OCI-LY7 (cell line): Measurements from ENCODE around the gene HLA-DPA1.

ENCODE experiments used
- EZH2phosphoT487 ChIP-seq: fragments of 200-600 bp; sonication (generic); IDR thresholded peaks from 2 replicates; pipeline ENCODE4 v1.6.1; 2018; ENCODE audit warnings: low read depth, borderline replicate concordance, mild to moderate bottlenecking, mixed run types, antibody characterized with exemption, low read length, moderate library complexity, mixed read lengths
- TF ChIP-seq, protein P1 (sequence below): fragments of 200-600 bp; sonication (generic); conservative IDR thresholded peaks from 2 replicates; pipeline ENCODE4 v1.5.1; 2014; ENCODE audit warnings: mild to moderate bottlenecking, antibody characterized with exemption, low read length, moderate library complexity, mixed read lengths

- no peak for TF ChIP-seq EZH2phosphoT487
- TF ChIP-seq, protein P1, sequence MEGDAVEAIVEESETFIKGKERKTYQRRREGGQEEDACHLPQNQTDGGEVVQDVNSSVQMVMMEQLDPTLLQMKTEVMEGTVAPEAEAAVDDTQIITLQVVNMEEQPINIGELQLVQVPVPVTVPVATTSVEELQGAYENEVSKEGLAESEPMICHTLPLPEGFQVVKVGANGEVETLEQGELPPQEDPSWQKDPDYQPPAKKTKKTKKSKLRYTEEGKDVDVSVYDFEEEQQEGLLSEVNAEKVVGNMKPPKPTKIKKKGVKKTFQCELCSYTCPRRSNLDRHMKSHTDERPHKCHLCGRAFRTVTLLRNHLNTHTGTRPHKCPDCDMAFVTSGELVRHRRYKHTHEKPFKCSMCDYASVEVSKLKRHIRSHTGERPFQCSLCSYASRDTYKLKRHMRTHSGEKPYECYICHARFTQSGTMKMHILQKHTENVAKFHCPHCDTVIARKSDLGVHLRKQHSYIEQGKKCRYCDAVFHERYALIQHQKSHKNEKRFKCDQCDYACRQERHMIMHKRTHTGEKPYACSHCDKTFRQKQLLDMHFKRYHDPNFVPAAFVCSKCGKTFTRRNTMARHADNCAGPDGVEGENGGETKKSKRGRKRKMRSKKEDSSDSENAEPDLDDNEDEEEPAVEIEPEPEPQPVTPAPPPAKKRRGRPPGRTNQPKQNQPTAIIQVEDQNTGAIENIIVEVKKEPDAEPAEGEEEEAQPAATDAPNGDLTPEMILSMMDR = no peak
Observed at GRCh38 chr6:33019372-33019771, 54.1 kb downstream of the HLA-DPA1 start.
